Loucy (cell line): ENCODE measurements around the gene CGB3.

Experiments
- CTCF ChIP-seq: fragments of 200-600 bp; sonication (generic); conservative IDR thresholded peaks from 2 replicates; pipeline ENCODE4 v1.5.1; 2014; ENCODE audit warnings: mild to moderate bottlenecking, antibody characterized with exemption, low read length
- EZH2phosphoT487 ChIP-seq: fragments of 200-600 bp; IDR thresholded peaks from 2 replicates; pipeline ENCODE4 v1.6.1; 2018; ENCODE audit warnings: antibody characterized with exemption, mild to moderate bottlenecking, moderate library complexity, borderline replicate concordance

- TF ChIP-seq CTCF, result no peak
- TF ChIP-seq EZH2phosphoT487, result no peak
Observed at GRCh38 chr19:48985711-48986110, 38.4 kb downstream of the CGB3 start.
